WTC11 (cell line): ENCODE results near the gene OR2V2. TPM values are rescaled to one million over a fixed set of nuclear protein-coding genes. Genes with fewer than 3 reads are reported as not detected.

Source experiments
- ATAC-seq: fragments of 200-7000 bp; cut with Tn5 transposase; 2 replicates; pipeline ENCODE4 v1.10.0; 2021; ENCODE audit warnings: mild to moderate bottlenecking, moderate library complexity
- CTCF ChIA-PET: fragments of 300-600 bp; sonication (Branson Sonifier 250); formaldehyde crosslinking; loops from one replicate; lab custom pipeline; 2021; ENCODE audit warnings: antibody characterized with exemption; lab: Charles Lee
- POLR2A ChIA-PET: fragments of 350-600 bp; sonication (Branson Sonifier 250); formaldehyde crosslinking; loops from one replicate; lab custom pipeline; 2021; ENCODE audit warnings: antibody characterized with exemption; lab: Charles Lee
- DNase-seq: peaks from one replicate; pipeline ENCODE4 v3.0.0; 2021; ENCODE audit warnings: low spot score
- H3K27ac Mint-ChIP-seq: 2 replicates; pipeline ENCODE4 v1.8.0; 2021; ENCODE audit warnings: mixed read lengths
- H3K27me3 Mint-ChIP-seq: 2 replicates; pipeline ENCODE4 v1.8.0; 2021; ENCODE audit warnings: low read depth, mild to moderate bottlenecking, moderate library complexity, mixed read lengths
- H3K36me3 Mint-ChIP-seq: 2 replicates; pipeline ENCODE4 v1.8.0; 2021; ENCODE audit warnings: mixed read lengths
- H3K4me1 Mint-ChIP-seq: 2 replicates; pipeline ENCODE4 v1.8.0; 2022; ENCODE audit warnings: mixed read lengths
- H3K4me3 Mint-ChIP-seq: 2 replicates; pipeline ENCODE4 v1.8.0; 2021; ENCODE audit warnings: mild to moderate bottlenecking, moderate library complexity, mixed read lengths
- H3K9me3 Mint-ChIP-seq: 2 replicates; pipeline ENCODE4 v1.8.0; 2021; ENCODE audit warnings: mixed read lengths
- CBFB ChIP-seq: sonication (generic); formaldehyde crosslinking; IDR thresholded peaks from 2 replicates; pipeline ENCODE4 v1.8.1; 2022; ENCODE audit warnings: mild to moderate bottlenecking, low read depth, missing genetic modification reagents
- ELF4 ChIP-seq: sonication (generic); formaldehyde crosslinking; IDR thresholded peaks from 2 replicates; pipeline ENCODE4 v1.8.1; 2022; ENCODE audit warnings: low read depth, mild to moderate bottlenecking, moderate library complexity, missing genetic modification reagents
- IRF2 ChIP-seq: sonication (generic); formaldehyde crosslinking; IDR thresholded peaks from 2 replicates; pipeline ENCODE4 v1.8.0; 2022; ENCODE audit warnings: low read depth, missing genetic modification reagents, borderline replicate concordance
- JUN ChIP-seq: sonication (generic); formaldehyde crosslinking; IDR thresholded peaks from 2 replicates; pipeline ENCODE4 v1.8.0; 2023; ENCODE audit warnings: mild to moderate bottlenecking, missing genetic modification reagents
- MXD4 ChIP-seq: fragments of 250-450 bp; sonication (Bioruptor Pico); IDR thresholded peaks from 2 replicates; pipeline ENCODE4 v1.8.0; 2021; ENCODE audit warnings: mild to moderate bottlenecking, moderate library complexity, borderline replicate concordance
- NFYB ChIP-seq: sonication (generic); formaldehyde crosslinking; conservative IDR thresholded peaks from 2 replicates; pipeline ENCODE4 v1.8.0; 2022; ENCODE audit warnings: low read depth, missing genetic modification reagents
- NR3C1 ChIP-seq: sonication (generic); formaldehyde crosslinking; conservative IDR thresholded peaks from 2 replicates; pipeline ENCODE4 v1.8.1; 2023; ENCODE audit warnings: low read depth, mild to moderate bottlenecking, missing genetic modification reagents
- RORB ChIP-seq: fragments of 250-450 bp; sonication (Bioruptor Pico); IDR thresholded peaks from 2 replicates; pipeline ENCODE4 v1.9.0; 2021; ENCODE audit warnings: mild to moderate bottlenecking
- SMAD4 ChIP-seq: sonication (generic); formaldehyde crosslinking; IDR thresholded peaks from 2 replicates; pipeline ENCODE4 v1.8.0; 2022; ENCODE audit warnings: mild to moderate bottlenecking, missing genetic modification reagents
- SOX15 ChIP-seq: fragments of 250-450 bp; sonication (Bioruptor Pico); IDR thresholded peaks from 2 replicates; pipeline ENCODE4 v1.9.0; 2021; ENCODE audit warnings: mild to moderate bottlenecking
- ZNF317 ChIP-seq: sonication (generic); formaldehyde crosslinking; IDR thresholded peaks from 2 replicates; pipeline ENCODE4 v1.8.1; 2023; ENCODE audit warnings: low read depth, mild to moderate bottlenecking, moderate library complexity, missing genetic modification reagents, borderline replicate concordance
- ZNF416 ChIP-seq: fragments of 250-450 bp; sonication (Bioruptor Pico); IDR thresholded peaks from 2 replicates; pipeline ENCODE4 v1.9.0; 2021; ENCODE audit warnings: mild to moderate bottlenecking, inconsistent platforms
- total RNA-seq: library from RNA; stranded (reverse); gene quantifications from 3 replicates; pipeline ENCODE4 v1.2.3, GENCODE V29; 2021
- TF ChIP-seq, protein P1 (sequence below): sonication (generic); formaldehyde crosslinking; IDR thresholded peaks from 2 replicates; pipeline ENCODE4 v1.8.0; 2023; ENCODE audit warnings: missing genetic modification reagents
- TF ChIP-seq, protein P2 (sequence below): sonication (generic); formaldehyde crosslinking; IDR thresholded peaks from 2 replicates; pipeline ENCODE4 v1.8.0; 2022; ENCODE audit warnings: mild to moderate bottlenecking, missing genetic modification reagents
- TF ChIP-seq, protein P3 (sequence below): sonication (generic); formaldehyde crosslinking; IDR thresholded peaks from 2 replicates; pipeline ENCODE4 v1.8.0; 2022; ENCODE audit warnings: mild to moderate bottlenecking, missing genetic modification reagents
- TF ChIP-seq, protein P4 (sequence below): sonication (generic); formaldehyde crosslinking; IDR thresholded peaks from 2 replicates; pipeline ENCODE4 v1.8.0; 2022; ENCODE audit warnings: mild to moderate bottlenecking, missing genetic modification reagents
- TF ChIP-seq, protein P5 (sequence below): sonication (generic); formaldehyde crosslinking; IDR thresholded peaks from 2 replicates; pipeline ENCODE4 v1.8.1; 2022; ENCODE audit warnings: low read depth, missing genetic modification reagents, borderline replicate concordance
- TF ChIP-seq, protein P6 (sequence below): sonication (generic); formaldehyde crosslinking; IDR thresholded peaks from 2 replicates; pipeline ENCODE4 v1.8.0; 2023; ENCODE audit warnings: missing genetic modification reagents, mild to moderate bottlenecking, borderline replicate concordance
- TF ChIP-seq, protein P7 (sequence below): fragments of 250-450 bp; sonication (Bioruptor Pico); IDR thresholded peaks from 2 replicates; pipeline ENCODE4 v1.8.0; 2021; ENCODE audit warnings: mild to moderate bottlenecking

Gene OR2V2
- total RNA-seq, 1 experiment from 2014 or later = not detected

DNA sequence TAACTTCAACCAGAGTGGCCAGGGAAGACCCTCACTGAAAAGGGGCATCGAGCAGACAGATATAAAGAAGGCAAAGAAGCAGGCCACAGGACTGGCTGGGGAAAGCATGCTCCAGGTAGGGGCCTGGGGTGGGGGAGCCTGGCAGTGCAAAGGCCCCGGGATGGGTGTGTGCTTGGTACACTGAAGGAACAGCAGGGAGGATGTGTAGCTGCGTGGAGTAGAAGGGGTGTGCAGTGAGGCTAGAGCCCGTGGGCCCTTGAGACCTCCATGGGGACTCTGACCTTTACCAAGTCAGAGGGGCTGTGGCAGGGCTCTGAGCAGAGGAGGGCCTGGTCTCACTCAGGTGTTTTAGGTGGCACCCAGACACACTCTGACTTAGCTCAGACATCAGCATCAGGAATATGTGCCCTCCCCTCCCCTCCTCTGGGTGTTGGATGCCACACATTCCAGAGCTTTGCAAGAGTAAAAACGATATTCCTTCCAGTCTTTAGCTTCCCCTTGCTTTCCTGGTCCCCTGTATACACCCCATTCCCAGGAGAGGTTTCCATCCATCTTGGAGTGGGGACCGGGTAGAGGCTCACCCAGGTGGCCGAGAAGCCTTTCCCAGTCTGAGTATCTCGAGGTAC lies 50.1 kb downstream of the OR2V2 start:
- Mint-ChIP-seq H3K27ac (no peak overlapping the region), H3K4me3 (no peak overlapping the region), H3K27me3 (peaks cover 40% of the 10 kb centered on the region), H3K4me1 (peaks cover 53% of the 10 kb centered on the region), H3K9me3 (no peaks in the 10 kb centered on the region), H3K36me3 (no peaks in the 10 kb centered on the region)
- DNase-seq (no peak), ATAC-seq (peak; percentile 25)
- ChIA-PET POLR2A (interaction anchor here (1.3 kb wide), 1 partner anchor 9 kb away, joined by 3 read pairs; no protein-coding TSS in a partner anchor), CTCF (interaction anchor here (0.5 to 1.9 kb wide), 4 partner anchors 9 to 413 kb away, joined by 3 to 7 read pairs (median 4); no protein-coding TSS in a partner anchor)
- no peak for TF ChIP-seq JUN
- no peak for TF ChIP-seq SOX15
- TF ChIP-seq, protein P1, sequence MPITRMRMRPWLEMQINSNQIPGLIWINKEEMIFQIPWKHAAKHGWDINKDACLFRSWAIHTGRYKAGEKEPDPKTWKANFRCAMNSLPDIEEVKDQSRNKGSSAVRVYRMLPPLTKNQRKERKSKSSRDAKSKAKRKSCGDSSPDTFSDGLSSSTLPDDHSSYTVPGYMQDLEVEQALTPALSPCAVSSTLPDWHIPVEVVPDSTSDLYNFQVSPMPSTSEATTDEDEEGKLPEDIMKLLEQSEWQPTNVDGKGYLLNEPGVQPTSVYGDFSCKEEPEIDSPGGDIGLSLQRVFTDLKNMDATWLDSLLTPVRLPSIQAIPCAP = no peak
- TF ChIP-seq ELF4 (CRISPR knock-in tag) = no peak
- no peak for TF ChIP-seq MXD4 (CRISPR knock-in tag)
- no peak for TF ChIP-seq NR3C1 (CRISPR knock-in tag)
- no peak for TF ChIP-seq CBFB (CRISPR knock-in tag)
- TF ChIP-seq SMAD4 (CRISPR knock-in tag) = no peak
- TF ChIP-seq RORB = no peak
- TF ChIP-seq, protein P2, sequence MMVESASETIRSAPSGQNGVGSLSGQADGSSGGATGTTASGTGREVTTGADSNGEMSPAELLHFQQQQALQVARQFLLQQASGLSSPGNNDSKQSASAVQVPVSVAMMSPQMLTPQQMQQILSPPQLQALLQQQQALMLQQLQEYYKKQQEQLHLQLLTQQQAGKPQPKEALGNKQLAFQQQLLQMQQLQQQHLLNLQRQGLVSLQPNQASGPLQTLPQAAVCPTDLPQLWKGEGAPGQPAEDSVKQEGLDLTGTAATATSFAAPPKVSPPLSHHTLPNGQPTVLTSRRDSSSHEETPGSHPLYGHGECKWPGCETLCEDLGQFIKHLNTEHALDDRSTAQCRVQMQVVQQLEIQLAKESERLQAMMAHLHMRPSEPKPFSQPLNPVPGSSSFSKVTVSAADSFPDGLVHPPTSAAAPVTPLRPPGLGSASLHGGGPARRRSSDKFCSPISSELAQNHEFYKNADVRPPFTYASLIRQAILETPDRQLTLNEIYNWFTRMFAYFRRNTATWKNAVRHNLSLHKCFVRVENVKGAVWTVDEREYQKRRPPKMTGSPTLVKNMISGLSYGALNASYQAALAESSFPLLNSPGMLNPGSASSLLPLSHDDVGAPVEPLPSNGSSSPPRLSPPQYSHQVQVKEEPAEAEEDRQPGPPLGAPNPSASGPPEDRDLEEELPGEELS (CRISPR knock-in tag) = no peak
- TF ChIP-seq, protein P3, sequence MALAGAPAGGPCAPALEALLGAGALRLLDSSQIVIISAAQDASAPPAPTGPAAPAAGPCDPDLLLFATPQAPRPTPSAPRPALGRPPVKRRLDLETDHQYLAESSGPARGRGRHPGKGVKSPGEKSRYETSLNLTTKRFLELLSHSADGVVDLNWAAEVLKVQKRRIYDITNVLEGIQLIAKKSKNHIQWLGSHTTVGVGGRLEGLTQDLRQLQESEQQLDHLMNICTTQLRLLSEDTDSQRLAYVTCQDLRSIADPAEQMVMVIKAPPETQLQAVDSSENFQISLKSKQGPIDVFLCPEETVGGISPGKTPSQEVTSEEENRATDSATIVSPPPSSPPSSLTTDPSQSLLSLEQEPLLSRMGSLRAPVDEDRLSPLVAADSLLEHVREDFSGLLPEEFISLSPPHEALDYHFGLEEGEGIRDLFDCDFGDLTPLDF (CRISPR knock-in tag) = no peak
- TF ChIP-seq, protein P4, sequence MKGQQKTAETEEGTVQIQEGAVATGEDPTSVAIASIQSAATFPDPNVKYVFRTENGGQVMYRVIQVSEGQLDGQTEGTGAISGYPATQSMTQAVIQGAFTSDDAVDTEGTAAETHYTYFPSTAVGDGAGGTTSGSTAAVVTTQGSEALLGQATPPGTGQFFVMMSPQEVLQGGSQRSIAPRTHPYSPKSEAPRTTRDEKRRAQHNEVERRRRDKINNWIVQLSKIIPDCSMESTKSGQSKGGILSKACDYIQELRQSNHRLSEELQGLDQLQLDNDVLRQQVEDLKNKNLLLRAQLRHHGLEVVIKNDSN = no peak

DNA sequence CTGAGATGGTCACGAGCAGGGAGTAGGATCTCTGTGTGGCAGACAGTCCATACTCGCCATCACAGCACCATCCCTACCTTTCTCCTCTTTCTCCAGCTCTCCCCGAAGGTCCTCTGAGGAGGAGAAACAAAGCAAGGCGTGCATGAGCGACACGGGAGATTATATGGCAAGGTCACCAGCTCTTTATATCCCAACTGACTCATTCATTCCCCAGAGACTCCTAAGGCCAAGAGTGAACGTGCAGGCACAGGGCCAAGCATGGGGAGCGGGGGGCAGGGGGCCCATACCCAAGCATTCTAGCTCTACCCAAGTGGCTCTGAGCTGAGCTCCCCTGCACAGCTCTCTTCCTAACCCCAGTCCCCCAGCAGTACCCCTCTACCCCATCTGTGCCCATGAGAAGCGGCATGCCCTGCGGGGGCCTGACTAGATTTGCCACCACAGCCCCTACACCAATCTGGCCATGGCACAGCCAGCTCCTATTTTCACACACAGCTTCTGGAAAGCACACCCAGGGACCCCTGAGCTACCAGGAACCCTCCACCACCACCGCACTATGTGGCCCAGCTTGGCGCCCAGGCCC lies 50.8 kb downstream of the OR2V2 start:
- Mint-ChIP-seq H3K4me1 (peaks cover 50% of the 10 kb centered on the region), H3K9me3 (no peaks in the 10 kb centered on the region), H3K4me3 (no peak overlapping the region), H3K36me3 (no peaks in the 10 kb centered on the region), H3K27me3 (peaks cover 48% of the 10 kb centered on the region), H3K27ac (no peak overlapping the region)
- no peak for DNase-seq
- ChIA-PET POLR2A (interaction anchor here (1.3 kb wide), 1 partner anchor 9 kb away, joined by 3 read pairs; no protein-coding TSS in a partner anchor), CTCF (interaction anchor here (0.8 to 1.6 kb wide), 4 partner anchors 14 to 414 kb away, joined by 3 to 10 read pairs (median 5); no protein-coding TSS in a partner anchor)
- no peak for ATAC-seq
- TF ChIP-seq NFYB (CRISPR knock-in tag) (no peak), ZNF317 (CRISPR knock-in tag) (no peak), IRF2 (no peak), ZNF416 (CRISPR knock-in tag) (no peak)
- TF ChIP-seq, protein P5, sequence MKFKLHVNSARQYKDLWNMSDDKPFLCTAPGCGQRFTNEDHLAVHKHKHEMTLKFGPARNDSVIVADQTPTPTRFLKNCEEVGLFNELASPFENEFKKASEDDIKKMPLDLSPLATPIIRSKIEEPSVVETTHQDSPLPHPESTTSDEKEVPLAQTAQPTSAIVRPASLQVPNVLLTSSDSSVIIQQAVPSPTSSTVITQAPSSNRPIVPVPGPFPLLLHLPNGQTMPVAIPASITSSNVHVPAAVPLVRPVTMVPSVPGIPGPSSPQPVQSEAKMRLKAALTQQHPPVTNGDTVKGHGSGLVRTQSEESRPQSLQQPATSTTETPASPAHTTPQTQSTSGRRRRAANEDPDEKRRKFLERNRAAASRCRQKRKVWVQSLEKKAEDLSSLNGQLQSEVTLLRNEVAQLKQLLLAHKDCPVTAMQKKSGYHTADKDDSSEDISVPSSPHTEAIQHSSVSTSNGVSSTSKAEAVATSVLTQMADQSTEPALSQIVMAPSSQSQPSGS (CRISPR knock-in tag) = no peak
- TF ChIP-seq, protein P1 = no peak
- TF ChIP-seq, protein P6, sequence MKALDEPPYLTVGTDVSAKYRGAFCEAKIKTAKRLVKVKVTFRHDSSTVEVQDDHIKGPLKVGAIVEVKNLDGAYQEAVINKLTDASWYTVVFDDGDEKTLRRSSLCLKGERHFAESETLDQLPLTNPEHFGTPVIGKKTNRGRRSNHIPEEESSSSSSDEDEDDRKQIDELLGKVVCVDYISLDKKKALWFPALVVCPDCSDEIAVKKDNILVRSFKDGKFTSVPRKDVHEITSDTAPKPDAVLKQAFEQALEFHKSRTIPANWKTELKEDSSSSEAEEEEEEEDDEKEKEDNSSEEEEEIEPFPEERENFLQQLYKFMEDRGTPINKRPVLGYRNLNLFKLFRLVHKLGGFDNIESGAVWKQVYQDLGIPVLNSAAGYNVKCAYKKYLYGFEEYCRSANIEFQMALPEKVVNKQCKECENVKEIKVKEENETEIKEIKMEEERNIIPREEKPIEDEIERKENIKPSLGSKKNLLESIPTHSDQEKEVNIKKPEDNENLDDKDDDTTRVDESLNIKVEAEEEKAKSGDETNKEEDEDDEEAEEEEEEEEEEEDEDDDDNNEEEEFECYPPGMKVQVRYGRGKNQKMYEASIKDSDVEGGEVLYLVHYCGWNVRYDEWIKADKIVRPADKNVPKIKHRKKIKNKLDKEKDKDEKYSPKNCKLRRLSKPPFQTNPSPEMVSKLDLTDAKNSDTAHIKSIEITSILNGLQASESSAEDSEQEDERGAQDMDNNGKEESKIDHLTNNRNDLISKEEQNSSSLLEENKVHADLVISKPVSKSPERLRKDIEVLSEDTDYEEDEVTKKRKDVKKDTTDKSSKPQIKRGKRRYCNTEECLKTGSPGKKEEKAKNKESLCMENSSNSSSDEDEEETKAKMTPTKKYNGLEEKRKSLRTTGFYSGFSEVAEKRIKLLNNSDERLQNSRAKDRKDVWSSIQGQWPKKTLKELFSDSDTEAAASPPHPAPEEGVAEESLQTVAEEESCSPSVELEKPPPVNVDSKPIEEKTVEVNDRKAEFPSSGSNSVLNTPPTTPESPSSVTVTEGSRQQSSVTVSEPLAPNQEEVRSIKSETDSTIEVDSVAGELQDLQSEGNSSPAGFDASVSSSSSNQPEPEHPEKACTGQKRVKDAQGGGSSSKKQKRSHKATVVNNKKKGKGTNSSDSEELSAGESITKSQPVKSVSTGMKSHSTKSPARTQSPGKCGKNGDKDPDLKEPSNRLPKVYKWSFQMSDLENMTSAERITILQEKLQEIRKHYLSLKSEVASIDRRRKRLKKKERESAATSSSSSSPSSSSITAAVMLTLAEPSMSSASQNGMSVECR (CRISPR knock-in tag) = no peak
- TF ChIP-seq, protein P7, sequence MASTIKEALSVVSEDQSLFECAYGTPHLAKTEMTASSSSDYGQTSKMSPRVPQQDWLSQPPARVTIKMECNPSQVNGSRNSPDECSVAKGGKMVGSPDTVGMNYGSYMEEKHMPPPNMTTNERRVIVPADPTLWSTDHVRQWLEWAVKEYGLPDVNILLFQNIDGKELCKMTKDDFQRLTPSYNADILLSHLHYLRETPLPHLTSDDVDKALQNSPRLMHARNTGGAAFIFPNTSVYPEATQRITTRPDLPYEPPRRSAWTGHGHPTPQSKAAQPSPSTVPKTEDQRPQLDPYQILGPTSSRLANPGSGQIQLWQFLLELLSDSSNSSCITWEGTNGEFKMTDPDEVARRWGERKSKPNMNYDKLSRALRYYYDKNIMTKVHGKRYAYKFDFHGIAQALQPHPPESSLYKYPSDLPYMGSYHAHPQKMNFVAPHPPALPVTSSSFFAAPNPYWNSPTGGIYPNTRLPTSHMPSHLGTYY (CRISPR knock-in tag) = no peak
